Measurements from ENCODE around the gene OR1A1. TPM values are rescaled to one million over a fixed set of nuclear protein-coding genes. Genes with fewer than 3 reads are reported as not detected.
A peak's percentile ranks its signal among the peaks of the same experiment; 100 is the strongest.
"Not testable (repeated sequence)": the region's sequence is repeated elsewhere in the genome, so short reads cannot be mapped to it uniquely, and the experiment has no call there.

The OR1A1 gene
- total RNA-seq, 4 donors from 2014 or later: not detected

DNA sequence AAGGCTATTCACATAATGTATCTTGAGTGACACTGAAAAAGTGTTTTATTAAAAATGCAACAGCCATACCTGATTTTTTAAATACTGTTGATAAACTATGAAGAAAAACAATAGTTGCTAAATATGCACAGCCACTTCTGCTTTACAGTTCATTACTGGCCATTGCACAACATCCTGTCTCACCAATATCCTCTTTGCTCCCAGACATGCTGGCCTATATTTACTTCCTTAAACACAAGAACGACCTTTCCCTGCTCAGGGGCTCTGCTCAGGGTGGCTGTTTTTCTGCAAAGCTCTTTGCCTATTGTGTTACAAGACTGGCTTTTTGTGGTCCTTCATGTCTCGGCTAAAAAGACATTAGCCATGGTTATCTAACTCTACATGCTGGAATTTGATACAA lies 31.2 kb downstream of the OR1A1 start:
- WGBS, 2 donors (ENCODE audit: low coverage in 1 of 2): 21% methylated on average over 2 of the region's 2 CpGs; no CpG with 5 or more reads in 1 of the 2 donors
- H3K9me3 ChIP-seq; H3K4me1 ChIP-seq; H3K27ac ChIP-seq; H3K36me3 ChIP-seq; in situ Hi-C loops (cut with MboI; ENCODE audit: low pct_ligation_motif_present in 1 of 4, low pct_unique_long_range_greater_than_20kb in 1 of 4, low sequenced_read_pairs in 3 of 4); intact Hi-C loops (cut with DNase I; ENCODE audit: low total_unique reads); H3K27me3 ChIP-seq; H3K4me3 ChIP-seq: not testable (repeated sequence)
- peak; percentile 7 for DNase-seq

DNA sequence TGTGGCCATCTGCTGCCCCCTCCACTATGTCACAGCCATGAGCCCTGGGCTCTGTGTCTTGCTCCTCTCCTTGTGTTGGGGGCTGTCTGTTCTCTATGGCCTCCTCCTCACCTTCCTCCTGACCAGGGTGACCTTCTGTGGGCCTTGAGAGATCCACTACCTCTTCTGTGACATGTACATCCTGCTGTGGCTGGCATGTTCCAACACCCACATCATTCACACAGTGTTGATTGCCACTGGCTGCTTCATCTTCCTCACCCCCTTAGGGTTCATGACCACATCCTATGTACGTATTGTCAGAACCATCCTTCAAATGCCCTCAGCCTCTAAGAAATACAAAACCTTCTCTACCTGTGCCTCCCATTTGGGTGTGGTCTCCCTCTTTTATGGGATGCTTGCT lies 33.6 kb downstream of the OR1A1 start:
- in situ Hi-C loops (cut with MboI; ENCODE audit: low pct_ligation_motif_present in 1 of 4, low pct_unique_long_range_greater_than_20kb in 1 of 4, low sequenced_read_pairs in 3 of 4); H3K9me3 ChIP-seq; intact Hi-C loops (cut with DNase I; ENCODE audit: low total_unique reads); H3K27ac ChIP-seq; H3K27me3 ChIP-seq; H3K4me1 ChIP-seq; DNase-seq; H3K4me3 ChIP-seq; H3K36me3 ChIP-seq: not testable (repeated sequence)
- whole genome bisulfite sequencing, 2 donors (ENCODE audit: low coverage in 1 of 2): 96% methylated on average over 1 of the region's 1 CpG; no CpG with 5 or more reads in 1 of the 2 donors

- 30 to 40% methylated on average over 1 of the region's 1 CpG for WGBS, 2 donors (ENCODE audit: low coverage in 1 of 2)
- H3K27me3 ChIP-seq; DNase-seq; H3K36me3 ChIP-seq; in situ Hi-C loops (cut with MboI; ENCODE audit: low pct_ligation_motif_present in 1 of 4, low pct_unique_long_range_greater_than_20kb in 1 of 4, low sequenced_read_pairs in 3 of 4); H3K27ac ChIP-seq; H3K9me3 ChIP-seq; H3K4me3 ChIP-seq; H3K4me1 ChIP-seq; intact Hi-C loops (cut with DNase I; ENCODE audit: low total_unique reads): not testable (repeated sequence)
Observed at GRCh38 chr17:3244841-3245240, 37.4 kb downstream of the OR1A1 start.

GRCh38 chr17:3249013-3249412 lies 41.5 kb downstream of the OR1A1 start:
- 100% methylated on average over 1 of the region's 2 CpGs; no CpG with 5 or more reads in 1 of the 2 donors for WGBS, 2 donors (ENCODE audit: low coverage in 1 of 2)
- H3K9me3 ChIP-seq; H3K36me3 ChIP-seq; H3K4me1 ChIP-seq; in situ Hi-C loops (cut with MboI; ENCODE audit: low pct_ligation_motif_present in 1 of 4, low pct_unique_long_range_greater_than_20kb in 1 of 4, low sequenced_read_pairs in 3 of 4); DNase-seq; H3K27ac ChIP-seq; H3K4me3 ChIP-seq; intact Hi-C loops (cut with DNase I; ENCODE audit: low total_unique reads); H3K27me3 ChIP-seq: not testable (repeated sequence)

- in situ Hi-C loops (cut with MboI; ENCODE audit: low pct_ligation_motif_present in 1 of 4, low pct_unique_long_range_greater_than_20kb in 1 of 4, low sequenced_read_pairs in 3 of 4): no loop called here
- 89 to 95% methylated on average over 8 of the region's 8 CpGs for WGBS, 2 donors (ENCODE audit: low coverage in 1 of 2)
- no peak for DNase-seq
- intact Hi-C loops (cut with DNase I; ENCODE audit: low total_unique reads): no loop called here
- Histone ChIP-seq H3K4me1 (no peaks in the 10 kb centered on the region), H3K27me3 (no peaks in the 10 kb centered on the region), H3K27ac (no peak overlapping the region), H3K9me3 (no peaks in the 10 kb centered on the region), H3K4me3 (no peak overlapping the region), H3K36me3 (no peaks in the 10 kb centered on the region)
- TF ChIP-seq EP300 (IDR thresholded peaks at IDR 0.05; ENCODE audit: low read depth) (no peak), POLR2AphosphoS5 (IDR thresholded peaks at IDR 0.05) (no peak), CTCF (IDR thresholded peaks at IDR 0.05) (no peak), POLR2A (IDR thresholded peaks at IDR 0.05) (no peak)
Observed at GRCh38 chr17:3256575-3256974, 49.1 kb downstream of the OR1A1 start.

- no peaks in the 10 kb centered on the region for H3K36me3 ChIP-seq
- intact Hi-C loops (cut with DNase I; ENCODE audit: low total_unique reads): no loop called here
Observed at GRCh38 chr17:3260163-3260562, 52.7 kb downstream of the OR1A1 start.

More at GRCh38 chr17:3260163-3260562, 52.7 kb downstream of the OR1A1 start:
- H3K27me3 ChIP-seq: no peaks in the 10 kb centered on the region
- no peaks in the 10 kb centered on the region for H3K9me3 ChIP-seq
- 50 to 80% methylated on average over 1 of the region's 1 CpG for WGBS, 2 donors (ENCODE audit: low coverage in 1 of 2)
- no peak for TF ChIP-seq CTCF (IDR thresholded peaks at IDR 0.05)
- TF ChIP-seq POLR2A (IDR thresholded peaks at IDR 0.05): no peak
- TF ChIP-seq EP300 (IDR thresholded peaks at IDR 0.05; ENCODE audit: low read depth): no peak
- no peak for TF ChIP-seq POLR2AphosphoS5 (IDR thresholded peaks at IDR 0.05)
- H3K4me1 ChIP-seq: no peaks in the 10 kb centered on the region
- no peak overlapping the region for H3K27ac ChIP-seq
- in situ Hi-C loops (cut with MboI; ENCODE audit: low pct_ligation_motif_present in 1 of 4, low pct_unique_long_range_greater_than_20kb in 1 of 4, low sequenced_read_pairs in 3 of 4): no loop called here
- DNase-seq: no peak
- H3K4me3 ChIP-seq: no peak overlapping the region
